ENCODE measurements around the gene SLX9. TPM values are rescaled to one million over a fixed set of nuclear protein-coding genes. Genes with fewer than 3 reads are reported as not detected.
"Not testable (repeated sequence)": the region's sequence is repeated elsewhere in the genome, so short reads cannot be mapped to it uniquely, and the experiment has no call there.

The SLX9 gene
- total RNA-seq, 1 experiment from 2014 or later: 24.9 TPM

GRCh38 chr21:44975720-44976555 is 36.1 kb downstream of the SLX9 start:
- DNase-seq (ENCODE audit: low read depth): no peak

GRCh38 chr21:44976556-44977393 is 36.9 kb downstream of the SLX9 start:
- not testable (repeated sequence) for DNase-seq (ENCODE audit: low read depth)

GRCh38 chr21:44977616-44978340 is 37.9 kb downstream of the SLX9 start:
- DNase-seq (ENCODE audit: low read depth): no peak

GRCh38 chr21:44979687-44980561 is 40.1 kb downstream of the SLX9 start:
- no peak for DNase-seq (ENCODE audit: low read depth)

GRCh38 chr21:44980562-44981489 is 41.0 kb downstream of the SLX9 start:
- DNase-seq (ENCODE audit: low read depth): no peak

GRCh38 chr21:44982558-44983250 is 42.9 kb downstream of the SLX9 start:
- peak; percentile 52 for DNase-seq (ENCODE audit: low read depth)

GRCh38 chr21:44983421-44984206 is 43.8 kb downstream of the SLX9 start:
- DNase-seq (ENCODE audit: low read depth): no peak

GRCh38 chr21:44984428-44984791 is 44.6 kb downstream of the SLX9 start:
- DNase-seq (ENCODE audit: low read depth): no peak

GRCh38 chr21:44984792-44985440 is 45.1 kb downstream of the SLX9 start:
- no peak for DNase-seq (ENCODE audit: low read depth)

GRCh38 chr21:44985441-44986401 is 45.9 kb downstream of the SLX9 start:
- DNase-seq (ENCODE audit: low read depth): no peak

GRCh38 chr21:44986471-44987291 is 46.9 kb downstream of the SLX9 start:
- DNase-seq (ENCODE audit: low read depth): no peak

GRCh38 chr21:44987301-44987885 is 47.6 kb downstream of the SLX9 start:
- DNase-seq (ENCODE audit: low read depth): no peak

GRCh38 chr21:44987886-44988606 is 48.2 kb downstream of the SLX9 start:
- no peak for DNase-seq (ENCODE audit: low read depth)

- DNase-seq (ENCODE audit: low read depth): no peak
These were observed 49.0 kb downstream of the SLX9 start for GRCh38 chr21:44988607-44989536.
